ENCODE measurements around the gene FUOM. TPM values are rescaled to one million over a fixed set of nuclear protein-coding genes. Genes with fewer than 3 reads are reported as not detected.

The FUOM gene
- total RNA-seq, 1 experiment from 2014 or later, result 33.3 TPM

DNA sequence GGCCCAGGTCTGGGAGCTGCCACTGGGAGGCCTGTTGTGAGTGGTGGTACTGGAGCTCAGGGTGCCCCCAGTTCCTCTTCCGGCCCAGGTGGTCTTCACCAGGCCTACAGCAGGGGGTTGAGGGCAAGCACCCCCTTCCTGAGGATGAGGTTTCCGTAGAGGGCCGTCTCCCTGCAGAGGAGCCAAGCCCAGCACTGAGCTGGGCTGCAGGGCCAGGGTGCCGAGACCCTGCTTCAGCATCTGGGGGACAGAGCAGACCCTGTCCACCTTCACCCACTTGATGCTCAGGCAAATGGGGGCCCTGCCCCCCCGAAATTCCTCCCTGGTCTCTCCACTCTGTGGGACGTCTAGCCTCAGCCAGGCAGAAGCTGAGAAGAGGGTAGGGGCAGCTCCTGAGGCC is 2.6 kb downstream of the FUOM start:
- no peak overlapping the region for H3K4me3 ChIP-seq (ENCODE audit: low read length)
- no peak for DNase-seq
- POLR2A ChIA-PET (ENCODE audit: unreplicated experiment), result no interaction called here

DNA sequence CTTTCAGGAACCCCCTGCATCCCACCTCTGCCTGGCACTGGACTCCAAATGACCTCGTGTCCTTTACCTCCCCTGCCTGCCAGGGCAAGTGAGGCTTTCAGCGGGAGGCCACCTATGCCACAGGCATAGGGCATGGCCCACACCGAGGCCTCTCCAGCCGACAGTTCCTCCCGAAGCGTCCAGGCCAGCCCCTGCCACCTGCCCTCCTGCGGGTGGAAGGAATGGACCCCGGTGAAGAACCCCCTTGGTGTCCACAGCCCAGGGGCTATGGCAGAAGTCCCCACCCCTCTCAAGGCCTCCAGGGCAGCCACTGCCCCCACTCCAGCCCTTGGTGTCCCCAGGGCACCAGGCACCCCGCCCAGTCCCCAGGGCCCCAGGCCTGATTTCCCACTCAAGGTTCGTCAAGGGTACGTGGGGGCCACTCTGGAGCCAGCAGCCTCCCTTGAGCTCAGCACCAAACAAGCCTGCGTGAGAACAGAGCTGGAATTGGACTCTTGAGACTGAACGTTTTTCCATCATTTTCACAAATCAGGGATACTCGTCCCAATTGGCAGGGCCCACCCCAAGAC is 3.1 kb downstream of the FUOM start:
- Histone ChIP-seq H3K4me3 (ENCODE audit: low read length) (no peak overlapping the region), H4K20me1 (ENCODE audit: low read length) (no peaks in the 10 kb centered on the region), H3K27me3 (ENCODE audit: low read length) (no peaks in the 10 kb centered on the region), H2AFZ (ENCODE audit: low read length) (no peak overlapping the region), H3K27ac (ENCODE audit: low read length) (no peak overlapping the region), H3K4me1 (ENCODE audit: insufficient read depth, low read length) (0 out of 2 replicates have a peak, but pooled peaks cover 4% of the 10 kb centered on the region), H3K9me2 (replicated peaks; ENCODE audit: low read length) (no peaks in the 10 kb centered on the region), H3K9me3 (ENCODE audit: low read length) (no peaks in the 10 kb centered on the region), H3K9ac (ENCODE audit: low read length) (no peak overlapping the region), H3K4me2 (ENCODE audit: low read length) (no peak overlapping the region), H3F3A (ENCODE audit: low read length, unreplicated experiment) (no peaks in the 10 kb centered on the region), H3K36me3 (ENCODE audit: low read depth, low read length) (no peaks in the 10 kb centered on the region), H3K79me2 (ENCODE audit: low read length) (no peaks in the 10 kb centered on the region)
- no TSS peak for BruUV-seq (replicated peaks)
- intact Hi-C loops (cut with micrococcal nuclease), result no loop called here
- DNase-seq (no peak), ATAC-seq (no peak)
- CTCF ChIA-PET, result no interaction called here
- POLR2A ChIA-PET (ENCODE audit: unreplicated experiment), result no interaction called here
- TF ChIP-seq EZH2phosphoT487 (IDR thresholded peaks at IDR 0.05; ENCODE audit: borderline replicate concordance, low read length) (no peak), EZH2 (IDR thresholded peaks at IDR 0.05; ENCODE audit: low read length, unreplicated experiment) (no peak)
- TF ChIP-seq, protein P1, sequence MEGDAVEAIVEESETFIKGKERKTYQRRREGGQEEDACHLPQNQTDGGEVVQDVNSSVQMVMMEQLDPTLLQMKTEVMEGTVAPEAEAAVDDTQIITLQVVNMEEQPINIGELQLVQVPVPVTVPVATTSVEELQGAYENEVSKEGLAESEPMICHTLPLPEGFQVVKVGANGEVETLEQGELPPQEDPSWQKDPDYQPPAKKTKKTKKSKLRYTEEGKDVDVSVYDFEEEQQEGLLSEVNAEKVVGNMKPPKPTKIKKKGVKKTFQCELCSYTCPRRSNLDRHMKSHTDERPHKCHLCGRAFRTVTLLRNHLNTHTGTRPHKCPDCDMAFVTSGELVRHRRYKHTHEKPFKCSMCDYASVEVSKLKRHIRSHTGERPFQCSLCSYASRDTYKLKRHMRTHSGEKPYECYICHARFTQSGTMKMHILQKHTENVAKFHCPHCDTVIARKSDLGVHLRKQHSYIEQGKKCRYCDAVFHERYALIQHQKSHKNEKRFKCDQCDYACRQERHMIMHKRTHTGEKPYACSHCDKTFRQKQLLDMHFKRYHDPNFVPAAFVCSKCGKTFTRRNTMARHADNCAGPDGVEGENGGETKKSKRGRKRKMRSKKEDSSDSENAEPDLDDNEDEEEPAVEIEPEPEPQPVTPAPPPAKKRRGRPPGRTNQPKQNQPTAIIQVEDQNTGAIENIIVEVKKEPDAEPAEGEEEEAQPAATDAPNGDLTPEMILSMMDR (conservative IDR thresholded peaks at IDR 0.05; ENCODE audit: low read depth, low read length), result no peak

More for the DNA sequence above, 2.6 kb downstream of the FUOM start:
- Histone ChIP-seq H3K9me2 (replicated peaks; ENCODE audit: low read length) (no peaks in the 10 kb centered on the region), H3K79me2 (ENCODE audit: low read length) (no peaks in the 10 kb centered on the region), H3K4me1 (ENCODE audit: insufficient read depth, low read length) (0 out of 2 replicates have a peak, but pooled peaks cover 4% of the 10 kb centered on the region), H3K9me3 (ENCODE audit: low read length) (no peaks in the 10 kb centered on the region), H3K4me2 (ENCODE audit: low read length) (no peak overlapping the region), H3K27me3 (ENCODE audit: low read length) (no peaks in the 10 kb centered on the region), H3F3A (ENCODE audit: low read length, unreplicated experiment) (no peaks in the 10 kb centered on the region), H4K20me1 (ENCODE audit: low read length) (no peaks in the 10 kb centered on the region), H2AFZ (ENCODE audit: low read length) (no peak overlapping the region), H3K9ac (ENCODE audit: low read length) (no peak overlapping the region), H3K36me3 (ENCODE audit: low read depth, low read length) (no peaks in the 10 kb centered on the region), H3K27ac (ENCODE audit: low read length) (no peak overlapping the region)
- intact Hi-C loops (cut with micrococcal nuclease), result no loop called here
- no TSS peak for BruUV-seq (replicated peaks)
- no peak for ATAC-seq
- CTCF ChIA-PET, result no interaction called here
- TF ChIP-seq EZH2phosphoT487 (IDR thresholded peaks at IDR 0.05; ENCODE audit: borderline replicate concordance, low read length), result no peak
- TF ChIP-seq EZH2 (IDR thresholded peaks at IDR 0.05; ENCODE audit: low read length, unreplicated experiment), result no peak
- TF ChIP-seq, protein P1 (conservative IDR thresholded peaks at IDR 0.05; ENCODE audit: low read depth, low read length), result no peak

DNA sequence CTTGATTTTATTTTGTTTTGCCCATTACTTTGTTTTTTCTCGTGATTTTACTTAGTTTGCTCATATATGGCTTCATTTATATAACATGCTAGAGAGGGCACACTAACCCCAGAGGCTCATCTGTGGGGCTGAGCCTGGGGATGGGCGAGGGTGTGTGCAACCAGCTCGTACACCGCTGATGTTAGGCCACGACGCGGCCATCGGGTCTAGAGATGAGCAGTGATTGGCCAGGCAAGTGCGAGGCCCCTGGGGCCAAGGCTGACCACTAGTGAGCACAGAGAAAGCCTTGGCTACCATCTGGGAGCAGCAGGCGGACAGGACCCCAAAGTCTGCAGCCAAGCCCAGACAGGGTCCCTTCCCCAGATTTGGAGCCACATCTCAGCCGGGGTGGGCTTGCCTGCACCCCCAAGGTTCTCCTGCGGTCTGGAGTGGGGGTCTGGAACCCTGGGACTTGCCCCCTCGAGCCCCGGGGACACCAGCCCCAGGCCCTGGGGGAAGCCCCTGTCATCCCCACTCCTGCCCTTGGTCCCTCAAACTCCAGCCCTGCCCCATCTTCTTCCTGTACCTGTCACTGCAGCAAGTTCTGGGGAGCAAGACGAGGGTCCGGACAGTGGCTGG is 3.7 kb downstream of the FUOM start:
- ChIA-PET CTCF (no interaction called here), POLR2A (ENCODE audit: unreplicated experiment) (no interaction called here)
- Histone ChIP-seq H3K36me3 (ENCODE audit: low read depth, low read length) (no peaks in the 10 kb centered on the region), H3K9me2 (replicated peaks; ENCODE audit: low read length) (no peaks in the 10 kb centered on the region), H3K27me3 (ENCODE audit: low read length) (no peaks in the 10 kb centered on the region), H3K27ac (ENCODE audit: low read length) (no peak overlapping the region), H4K20me1 (ENCODE audit: low read length) (no peaks in the 10 kb centered on the region), H3K79me2 (ENCODE audit: low read length) (no peaks in the 10 kb centered on the region), H3K4me3 (ENCODE audit: low read length) (no peak overlapping the region), H3F3A (ENCODE audit: low read length, unreplicated experiment) (no peaks in the 10 kb centered on the region), H3K4me2 (ENCODE audit: low read length) (no peak overlapping the region), H2AFZ (ENCODE audit: low read length) (no peak overlapping the region), H3K9ac (ENCODE audit: low read length) (no peak overlapping the region), H3K4me1 (ENCODE audit: insufficient read depth, low read length) (0 out of 2 replicates have a peak, but pooled peaks cover 4% of the 10 kb centered on the region), H3K9me3 (ENCODE audit: low read length) (no peaks in the 10 kb centered on the region)
- DNase-seq (no peak), ATAC-seq (no peak)
- intact Hi-C loops (cut with micrococcal nuclease), result no loop called here
- no TSS peak for BruUV-seq (replicated peaks)
- TF ChIP-seq, protein P1 (conservative IDR thresholded peaks at IDR 0.05; ENCODE audit: low read depth, low read length), result no peak
- TF ChIP-seq EZH2 (IDR thresholded peaks at IDR 0.05; ENCODE audit: low read length, unreplicated experiment) (no peak), EZH2phosphoT487 (IDR thresholded peaks at IDR 0.05; ENCODE audit: borderline replicate concordance, low read length) (no peak)
